ENCODE data around the gene GGA1.
"Not testable (repeated sequence)": the region's sequence is repeated elsewhere in the genome, so short reads cannot be mapped to it uniquely, and the experiment has no call there.

Gene GGA1

GRCh38 chr22:37575490-37576003 is 33.1 kb upstream of the GGA1 start:
- no peak for DNase-seq (ENCODE audit: extremely low read depth, low read depth)
- no peak for TF ChIP-seq CTCF (IDR thresholded peaks at IDR 0.05; ENCODE audit: low read depth, low read length)

GRCh38 chr22:37578002-37578401 is 30.6 kb upstream of the GGA1 start:
- TF ChIP-seq CTCF (IDR thresholded peaks at IDR 0.05; ENCODE audit: low read depth, low read length) = no peak
- no peak for DNase-seq (ENCODE audit: extremely low read depth, low read depth)

- no peak for DNase-seq (ENCODE audit: extremely low read depth, low read depth)
- no peak for TF ChIP-seq CTCF (IDR thresholded peaks at IDR 0.05; ENCODE audit: low read depth, low read length)
Measured at GRCh38 chr22:37581504-37581903, 27.1 kb upstream of the GGA1 start.

GRCh38 chr22:37582526-37582925 is 26.1 kb upstream of the GGA1 start:
- no peak for DNase-seq (ENCODE audit: extremely low read depth, low read depth)
- TF ChIP-seq CTCF (IDR thresholded peaks at IDR 0.05; ENCODE audit: low read depth, low read length) = no peak

GRCh38 chr22:37588546-37589215 is 20.0 kb upstream of the GGA1 start:
- TF ChIP-seq CTCF (IDR thresholded peaks at IDR 0.05; ENCODE audit: low read depth, low read length) = no peak
- DNase-seq (ENCODE audit: extremely low read depth, low read depth) = no peak

GRCh38 chr22:37589636-37590035 is 19.0 kb upstream of the GGA1 start:
- no peak for DNase-seq (ENCODE audit: extremely low read depth, low read depth)
- no peak for TF ChIP-seq CTCF (IDR thresholded peaks at IDR 0.05; ENCODE audit: low read depth, low read length)

- DNase-seq (ENCODE audit: extremely low read depth, low read depth) = not testable (repeated sequence)
Measured at GRCh38 chr22:37591081-37591480, 17.6 kb upstream of the GGA1 start.

- TF ChIP-seq CTCF (IDR thresholded peaks at IDR 0.05; ENCODE audit: low read depth, low read length) = no peak
- no peak for DNase-seq (ENCODE audit: extremely low read depth, low read depth)
Measured at GRCh38 chr22:37591823-37592404, 16.7 kb upstream of the GGA1 start.
